Ammon's horn (tissue), 1 donor: ENCODE measurements around the gene GPR108.
A peak's percentile ranks its signal among the peaks of the same experiment; 100 is the strongest.
"Not testable (repeated sequence)": the region's sequence is repeated elsewhere in the genome, so short reads cannot be mapped to it uniquely, and the experiment has no call there.

Experiments
- DNase-seq: peaks from one replicate; pipeline ENCODE4 v3.0.0-alpha.2; 2016; ENCODE audit warnings: low spot score

Gene GPR108

DNA sequence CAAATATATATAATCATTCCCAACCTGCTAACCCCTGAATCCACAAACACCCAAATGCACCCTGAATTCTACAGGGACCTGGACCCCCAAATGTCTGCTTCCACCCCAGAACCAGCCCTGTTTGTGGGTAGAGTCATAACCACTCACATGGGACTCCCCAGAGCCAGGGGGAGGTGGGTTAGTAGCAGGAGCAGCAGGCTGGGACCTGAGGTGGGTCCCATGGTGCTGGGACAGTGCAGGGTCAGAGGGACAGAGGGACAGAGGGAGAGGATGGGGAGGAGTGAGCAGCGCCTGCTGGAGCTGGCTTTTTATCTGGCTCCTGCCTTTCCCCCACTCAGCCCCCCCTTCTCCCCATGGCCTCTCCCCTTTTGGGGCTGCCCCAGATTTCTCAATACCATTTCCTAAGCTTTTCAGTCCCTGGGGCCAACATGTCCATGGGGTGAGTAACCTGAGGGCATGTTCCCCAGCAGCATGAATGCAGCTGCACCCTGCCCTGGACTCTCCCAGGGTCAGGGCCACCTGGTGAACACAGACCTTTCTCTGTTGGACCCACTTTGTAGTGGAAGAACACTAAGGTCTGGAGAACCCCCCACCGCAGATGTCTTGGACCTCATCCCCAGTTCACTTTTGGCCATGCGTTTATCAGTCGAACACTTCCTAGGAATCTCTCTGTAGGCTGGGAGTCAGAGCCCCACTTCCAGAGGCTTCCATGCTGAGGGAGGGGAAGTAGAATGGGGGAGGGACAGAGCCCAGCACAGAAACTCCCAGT is 16.8 kb downstream of the GPR108 start, which contains the start of gene C3:
TSS of gene C3 (minus strand) at position 282 of the 769 bp plus-strand sequence. CDS start at position 221, 61 bp downstream.
- peak; percentile 51 for DNase-seq

DNA sequence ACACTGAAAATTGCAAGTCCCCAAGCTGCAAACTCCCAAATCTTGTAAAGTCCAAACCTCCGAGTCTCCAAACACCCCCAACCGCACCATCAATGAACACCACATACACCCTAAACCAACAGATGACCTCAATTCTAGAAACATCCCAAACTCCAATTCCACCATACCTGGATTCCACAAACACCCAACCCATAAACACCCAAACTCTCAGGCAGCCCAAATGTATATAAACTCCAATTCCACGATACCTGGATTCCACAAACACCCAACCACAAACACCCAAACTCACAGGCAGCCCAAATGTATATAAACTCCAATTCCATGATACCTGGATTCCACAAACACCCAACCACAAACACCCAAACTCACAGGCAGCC is 17.4 kb downstream of the GPR108 start:
- DNase-seq = no peak

DNA sequence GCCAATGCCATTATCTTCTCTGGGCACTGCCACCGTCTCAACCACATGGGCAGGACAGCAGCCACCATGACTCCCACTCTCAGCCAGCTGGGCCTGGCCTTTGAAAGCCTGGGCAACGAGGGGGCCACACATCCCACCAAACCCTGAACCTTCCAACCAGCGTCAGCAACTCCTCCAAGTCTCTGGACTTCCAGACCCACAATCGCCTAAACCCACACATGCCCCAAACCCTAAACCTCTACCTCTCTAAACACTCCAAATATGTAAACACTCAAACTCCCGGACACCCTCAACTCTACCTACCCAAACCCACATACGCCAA is 17.9 kb downstream of the GPR108 start:
- DNase-seq = no peak

DNA sequence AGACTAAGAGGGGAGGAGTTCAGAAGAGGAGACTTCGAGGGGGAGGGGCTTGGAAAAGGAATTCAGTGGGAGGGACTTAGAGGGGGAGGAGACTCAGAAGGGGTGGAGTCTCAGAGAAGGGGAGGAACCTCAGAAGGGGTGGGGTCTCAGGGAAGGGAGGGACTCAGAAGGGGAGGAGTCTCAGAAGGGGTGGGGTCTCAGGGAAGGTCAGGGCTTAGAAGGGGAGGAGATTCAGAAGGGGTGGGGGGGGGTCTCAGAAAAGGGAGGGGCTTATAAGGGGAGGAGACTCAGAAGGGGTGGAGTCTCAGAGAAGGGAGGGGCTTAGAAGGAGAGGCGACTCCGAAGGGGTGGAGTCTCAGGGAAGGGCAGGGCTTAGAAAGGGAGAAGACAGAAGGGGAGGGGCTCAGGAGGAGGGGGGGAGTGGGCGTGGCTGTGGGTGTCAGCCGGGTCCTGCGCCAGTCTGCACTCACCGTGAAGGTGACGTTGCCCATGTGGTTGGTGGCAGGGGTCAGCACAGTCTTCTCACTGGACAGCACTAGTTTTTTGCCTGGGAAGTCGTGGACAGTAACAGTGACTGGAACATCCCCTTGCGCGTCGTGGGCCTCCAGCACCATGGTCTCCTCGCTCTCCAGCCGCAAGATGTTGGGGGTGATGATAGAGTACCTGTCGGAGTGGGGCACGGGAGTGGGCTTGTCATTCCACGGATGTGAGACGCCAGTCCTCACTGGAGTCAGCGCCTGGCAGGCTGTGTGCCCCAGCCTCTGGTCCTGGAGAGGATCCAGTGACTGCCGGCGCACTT is 18.4 kb downstream of the GPR108 start:
- peak; percentile 73 for DNase-seq

DNA sequence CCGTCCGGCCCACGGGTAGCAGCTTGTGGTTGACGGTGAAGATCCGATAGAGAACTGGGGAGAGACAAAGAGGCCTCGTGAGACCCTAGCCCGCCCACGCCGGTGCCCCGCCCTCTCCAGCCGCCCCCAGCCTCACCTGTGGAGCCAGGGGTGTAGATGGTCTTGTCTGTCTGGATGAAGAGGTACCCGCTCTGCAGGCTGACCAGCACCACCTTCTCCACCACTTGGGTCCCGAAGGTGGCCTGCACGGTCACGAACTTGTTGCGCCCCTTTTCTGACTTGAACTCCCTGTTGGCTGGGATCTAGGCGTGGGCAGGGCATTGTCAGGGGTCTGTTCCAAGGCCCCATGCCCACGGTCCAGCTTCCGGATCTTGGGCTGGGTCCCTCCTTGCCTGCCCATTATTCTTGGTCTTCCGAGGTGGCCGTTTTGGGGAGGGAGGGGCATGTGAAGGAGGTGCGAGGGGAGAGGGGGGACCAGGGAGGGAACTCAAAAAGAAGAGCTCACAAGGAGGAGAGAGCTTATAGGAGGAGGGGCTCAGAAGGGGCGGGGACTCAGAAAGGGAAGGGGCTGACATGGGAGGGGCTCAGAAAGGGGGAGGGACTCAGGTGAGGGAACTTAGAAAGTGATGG is 19.2 kb downstream of the GPR108 start:
- no peak for DNase-seq

DNA sequence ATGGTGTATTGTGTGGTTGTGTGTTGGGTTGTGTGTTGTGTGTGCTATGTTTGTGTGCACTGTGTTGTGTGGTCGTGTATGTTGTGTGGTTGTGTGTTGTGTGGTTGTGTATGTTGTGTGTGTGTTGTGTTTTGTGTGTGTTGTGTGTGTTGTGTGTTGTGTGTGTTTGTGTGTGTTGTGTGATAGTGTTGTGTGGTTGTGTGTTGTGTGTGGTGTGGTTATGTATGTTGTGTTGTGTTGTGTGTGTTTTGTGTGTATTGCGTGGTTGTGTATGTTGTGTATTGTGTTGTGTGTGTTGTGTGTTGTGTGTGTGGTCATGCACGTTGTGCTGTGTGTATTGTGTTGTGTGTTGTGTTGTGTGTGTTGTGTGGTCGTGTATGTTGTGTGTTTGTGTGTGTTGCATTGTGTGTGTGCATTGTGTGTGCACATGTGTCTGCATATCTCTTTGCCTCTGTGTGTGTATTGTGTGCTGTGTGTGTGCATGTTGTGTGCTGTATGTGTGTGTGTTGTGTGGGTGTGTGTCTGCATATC is 19.9 kb downstream of the GPR108 start:
- DNase-seq = no peak

DNA sequence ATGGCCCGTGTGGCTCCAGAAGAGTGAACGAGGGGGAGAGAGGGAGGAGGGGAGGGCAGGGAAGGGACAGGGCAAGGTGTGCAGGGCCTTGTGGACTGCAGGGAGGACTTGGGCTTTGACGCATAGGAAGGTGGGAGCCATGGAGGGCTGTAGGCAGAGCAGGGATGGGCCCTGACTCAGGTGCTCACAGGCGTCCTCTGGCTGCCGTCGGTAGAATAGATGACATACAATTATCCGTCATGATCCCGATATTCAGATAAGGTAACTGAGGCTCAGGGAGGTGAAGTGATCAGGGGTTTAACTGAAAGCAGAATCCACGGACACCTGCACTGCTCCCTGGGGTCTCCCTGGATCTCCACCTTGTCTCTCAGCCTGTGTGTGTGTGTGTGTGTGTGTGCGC is 20.3 kb downstream of the GPR108 start:
- DNase-seq = no peak

DNA sequence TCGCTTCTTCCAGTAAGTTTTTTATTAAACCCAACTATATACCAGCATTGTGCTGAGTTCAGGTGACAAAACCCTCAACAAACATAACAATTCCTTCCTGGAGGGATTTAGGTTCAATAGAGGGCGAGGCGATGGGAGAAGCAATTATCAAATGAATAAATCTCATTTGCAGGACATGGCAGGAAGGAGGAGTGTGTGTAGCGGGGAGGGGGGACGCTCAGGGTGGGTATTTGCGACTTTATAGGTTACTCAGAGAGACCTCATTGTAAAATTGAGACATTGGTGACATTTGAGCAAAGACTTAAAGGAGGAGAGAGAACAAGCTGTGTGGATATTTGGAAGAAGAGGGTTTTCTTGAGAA is 20.8 kb downstream of the GPR108 start:
- no peak for DNase-seq

DNA sequence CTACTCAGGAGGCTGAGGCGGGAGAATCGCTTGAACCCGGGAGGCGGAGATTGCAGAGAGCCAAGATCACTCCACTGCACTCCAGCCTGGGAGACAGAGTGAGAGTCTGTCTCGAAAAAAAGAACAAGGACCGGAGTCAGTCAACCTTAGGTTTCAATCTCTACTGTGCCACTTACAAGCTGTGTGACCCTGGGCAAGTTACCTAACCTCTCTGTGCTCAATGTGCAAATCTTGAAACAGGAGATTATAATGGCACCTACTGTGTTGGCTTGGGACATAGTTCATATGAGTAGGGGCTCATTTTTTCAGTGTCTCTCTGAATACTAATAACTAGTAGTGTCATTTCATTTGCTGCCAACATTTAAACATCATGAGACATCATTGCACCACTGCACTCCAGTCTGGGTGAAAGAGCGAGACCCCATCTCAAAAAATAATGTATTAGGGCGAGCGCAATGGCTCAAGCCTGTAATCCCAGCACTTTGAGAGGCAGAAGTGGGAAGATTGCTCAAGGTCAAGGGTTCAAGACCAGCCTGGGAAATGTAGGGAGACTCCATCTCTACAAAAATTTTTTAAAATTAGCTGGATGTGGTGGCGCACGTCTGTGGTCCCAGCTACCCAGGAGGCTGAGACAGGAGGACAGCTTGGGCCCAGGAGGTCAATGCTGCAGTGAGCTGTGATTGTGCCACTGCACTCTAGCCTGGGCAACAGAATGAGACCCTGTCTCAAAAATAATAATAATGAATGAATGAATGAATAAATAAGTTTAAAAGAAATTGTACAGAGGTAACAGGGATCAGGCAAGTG is 22.4 kb downstream of the GPR108 start:
- no peak for DNase-seq

DNA sequence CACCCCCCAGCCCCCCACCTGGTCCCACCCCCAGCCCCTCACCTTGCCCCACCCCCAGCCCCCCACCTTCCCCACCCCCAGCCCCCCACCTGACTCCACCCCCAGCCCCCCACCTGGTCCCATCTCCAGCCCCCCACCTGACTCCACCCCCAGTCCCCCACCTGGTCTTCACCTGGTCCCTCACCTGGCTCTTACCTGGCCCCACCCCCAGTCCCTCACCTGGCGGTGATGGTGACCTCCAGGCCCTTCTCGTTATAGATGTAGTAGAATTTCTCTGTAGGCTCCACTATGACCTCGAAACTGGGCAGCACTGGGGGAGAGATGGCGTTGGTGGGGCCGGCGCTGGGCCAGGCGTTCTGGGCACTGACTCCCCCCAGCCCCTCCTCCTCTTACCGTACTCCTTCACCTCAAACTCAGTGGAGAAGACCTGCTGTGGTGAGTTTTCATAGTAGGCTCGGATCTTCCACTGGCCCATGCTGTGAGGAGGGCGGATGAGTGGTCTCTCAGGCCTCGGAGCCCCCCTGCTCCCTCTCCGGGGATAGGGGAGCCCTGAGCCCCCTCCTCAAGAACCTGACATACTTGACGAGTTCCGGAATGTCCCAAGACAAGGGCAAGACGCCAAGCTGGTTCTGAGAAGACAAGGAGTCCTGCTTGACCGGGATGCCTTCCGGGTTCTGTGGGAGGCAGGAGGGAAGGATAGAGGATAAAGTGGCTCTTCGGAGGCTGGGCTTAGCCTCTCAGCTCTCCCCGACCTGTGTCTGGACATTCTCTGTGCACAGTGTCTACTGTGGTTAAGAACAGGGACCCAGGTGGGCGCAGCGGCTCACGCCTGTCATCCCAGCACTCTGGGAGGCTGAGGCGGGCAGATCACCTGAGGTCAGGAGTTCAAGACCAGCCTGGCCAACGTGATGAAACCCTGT is 23.3 kb downstream of the GPR108 start:
- no peak for DNase-seq

DNA sequence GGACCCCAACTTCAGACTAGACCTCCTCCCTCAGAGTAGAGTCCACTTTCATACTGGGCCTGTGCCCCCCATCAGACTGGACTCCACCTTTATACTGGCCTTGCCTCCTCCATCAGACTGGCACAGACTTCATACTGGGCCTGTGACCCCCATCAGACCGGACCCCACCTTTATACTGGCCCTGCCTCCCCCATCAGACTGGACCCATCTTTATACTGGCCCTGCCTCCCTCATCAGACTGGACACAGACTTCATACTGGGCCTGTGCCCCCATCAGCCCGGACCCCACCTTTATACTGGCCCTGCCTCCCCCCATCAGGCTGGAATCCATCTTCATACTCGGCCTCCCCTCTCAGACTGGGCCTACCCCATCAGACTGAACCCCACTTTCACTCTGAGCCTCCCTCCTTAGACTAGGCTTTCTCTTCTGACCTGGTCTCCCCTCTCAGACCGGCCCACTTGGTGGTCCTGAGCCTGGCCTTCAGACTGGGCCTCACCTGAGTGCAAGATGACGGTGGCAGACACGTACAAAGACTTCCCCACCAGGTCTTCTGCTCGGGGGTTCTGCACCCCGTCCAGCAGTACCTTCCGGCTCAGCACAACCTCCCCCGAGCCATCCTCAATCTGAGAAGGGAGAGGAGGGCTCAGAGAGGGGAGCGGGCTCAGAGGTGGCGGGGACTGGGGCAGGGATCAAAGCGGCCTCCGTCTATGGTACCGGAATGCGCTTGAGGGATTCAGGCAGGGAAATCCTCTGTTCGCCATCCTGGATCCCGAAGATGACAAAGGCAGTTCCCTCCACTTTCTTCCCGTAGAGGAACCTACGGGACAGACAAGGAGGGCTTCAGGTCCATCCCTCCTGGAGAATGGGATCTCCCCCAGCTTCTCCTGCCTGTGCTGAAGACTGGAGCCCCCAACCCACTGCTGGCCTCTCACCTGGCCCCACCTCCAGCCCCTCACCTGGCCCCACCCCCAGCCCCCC is 24.4 kb downstream of the GPR108 start:
- no peak for DNase-seq

DNA sequence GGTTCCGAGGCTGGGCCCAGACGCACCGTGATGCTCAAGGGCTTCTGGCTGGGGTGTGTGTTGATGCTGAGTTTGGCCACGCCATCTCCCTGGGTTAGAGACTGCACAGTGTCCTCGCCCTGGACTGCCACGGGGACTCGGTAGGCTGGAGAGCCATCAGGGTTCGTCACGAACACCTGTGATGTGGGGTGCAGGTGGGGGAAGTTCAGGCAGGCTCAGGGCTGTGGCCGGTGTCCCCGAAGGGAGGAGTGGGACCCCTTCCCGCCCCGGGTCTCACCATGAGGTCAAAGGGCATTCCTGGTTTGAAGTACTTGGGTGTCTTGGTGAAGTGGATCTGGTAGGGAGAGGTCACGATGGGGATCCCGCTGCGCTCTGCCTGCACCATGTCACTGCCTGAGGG is 25.1 kb downstream of the GPR108 start:
- no peak for DNase-seq

DNA sequence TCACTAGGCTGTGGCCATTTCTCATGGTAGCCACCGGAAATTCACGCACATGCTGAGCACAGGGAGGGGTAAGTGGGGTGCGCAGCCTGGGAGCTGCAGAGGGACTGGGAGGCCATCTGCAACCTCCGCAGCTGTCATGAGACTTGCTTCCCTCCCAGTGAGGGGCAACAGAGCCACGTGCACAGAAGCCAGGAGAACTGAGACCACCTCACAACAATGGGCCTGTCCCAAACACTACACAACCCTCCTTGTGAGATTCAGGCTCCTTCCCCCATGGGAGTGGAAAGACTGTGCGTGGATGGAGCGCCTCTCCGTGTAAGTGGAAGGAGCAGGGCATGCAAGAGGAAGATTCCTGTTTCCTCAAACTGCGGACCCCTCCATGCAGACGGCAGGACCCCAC is 25.8 kb downstream of the GPR108 start:
- DNase-seq = no peak

DNA sequence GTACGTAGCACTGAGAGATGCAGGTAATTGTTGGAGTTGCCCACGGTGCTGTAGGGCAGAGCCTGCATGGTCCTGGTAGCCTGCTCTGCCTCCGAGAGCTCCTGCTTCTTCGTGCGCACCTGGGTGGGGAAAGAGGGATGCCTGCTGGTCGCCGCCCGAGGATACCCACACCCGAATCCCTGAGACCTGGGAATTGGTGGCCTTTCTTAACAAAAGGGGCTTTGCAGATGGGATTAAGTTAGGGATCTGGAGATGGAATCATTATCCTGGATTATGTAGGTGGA is 26.4 kb downstream of the GPR108 start:
- DNase-seq = no peak

DNA sequence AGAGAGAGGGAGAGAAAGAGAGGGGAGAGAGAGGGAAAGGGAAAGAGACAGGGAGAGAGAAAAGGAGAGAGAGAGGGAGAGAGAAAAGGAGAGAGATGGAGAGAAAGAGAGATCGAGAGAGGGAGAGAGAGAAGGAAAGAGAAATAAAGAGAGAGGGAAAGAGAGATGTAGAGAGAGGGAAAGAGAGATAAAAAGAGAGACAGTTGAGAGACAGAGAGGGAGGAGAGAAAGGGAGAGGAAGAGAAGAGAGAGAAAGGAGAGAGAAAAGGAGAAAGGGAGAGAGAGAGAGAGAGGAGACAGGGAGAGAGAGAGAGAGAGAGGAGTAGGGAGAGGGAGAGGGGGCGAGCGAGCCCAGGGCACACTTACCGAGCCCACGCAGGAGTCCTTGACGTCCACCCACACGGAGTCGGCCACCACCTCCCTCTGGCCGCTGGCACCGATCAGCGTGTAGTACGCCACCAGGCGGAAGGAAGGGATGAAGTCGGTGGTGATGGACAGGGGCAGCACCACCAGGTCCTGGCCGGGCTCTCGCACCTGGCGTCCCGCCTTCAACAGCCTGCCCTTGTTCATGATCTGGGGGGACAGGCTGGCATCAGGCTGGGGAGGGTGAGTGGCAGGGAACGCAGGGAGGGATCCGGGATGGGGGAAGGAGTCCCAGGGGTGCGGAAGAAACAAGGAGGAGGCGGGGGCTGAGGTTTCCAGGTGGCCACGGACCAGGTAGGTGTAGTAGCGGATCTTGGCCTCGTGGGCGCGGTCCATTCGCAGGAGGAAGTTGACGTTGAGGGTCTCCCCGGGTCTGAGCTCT is 26.9 kb downstream of the GPR108 start:
- DNase-seq = no peak

DNA sequence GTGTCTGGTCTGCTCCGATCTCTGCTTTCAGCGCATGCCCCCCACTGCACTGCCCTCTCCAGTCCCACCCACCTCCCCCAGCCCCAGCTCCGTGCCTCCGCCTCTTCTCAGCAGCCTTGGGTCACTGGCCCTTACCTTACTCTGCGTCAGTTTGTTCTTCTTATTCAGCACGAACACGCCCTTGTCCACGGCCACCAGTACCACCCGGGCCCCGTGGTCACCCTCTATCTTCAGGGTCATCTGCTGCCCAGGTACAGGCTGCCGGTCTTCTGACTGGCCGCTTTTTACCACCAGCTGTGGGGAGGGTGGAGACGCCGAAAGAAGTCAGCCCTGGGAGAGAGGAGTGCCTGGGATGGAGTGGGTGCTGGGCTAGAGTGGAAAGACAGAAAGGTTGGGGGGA is 27.8 kb downstream of the GPR108 start:
- no peak for DNase-seq

DNA sequence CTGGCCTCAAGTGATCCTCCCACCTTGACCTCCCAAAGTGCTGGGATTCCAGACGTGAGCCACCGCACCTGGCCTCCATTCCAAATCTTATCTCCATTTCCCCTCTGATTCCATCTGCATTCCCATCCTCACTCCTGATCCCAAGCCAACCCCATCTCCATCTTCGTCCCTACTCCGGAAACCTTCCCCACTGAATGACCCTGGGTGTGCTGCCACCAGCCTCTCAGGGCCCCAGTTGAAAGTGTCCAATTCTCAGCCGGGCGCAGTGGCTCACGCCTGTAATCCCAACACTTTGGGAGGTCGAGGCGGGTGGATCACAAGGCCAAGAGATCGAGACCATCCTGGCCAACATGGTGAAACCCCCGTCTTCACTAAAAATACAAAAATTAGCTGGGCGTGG is 28.5 kb downstream of the GPR108 start:
- not testable (repeated sequence) for DNase-seq

DNA sequence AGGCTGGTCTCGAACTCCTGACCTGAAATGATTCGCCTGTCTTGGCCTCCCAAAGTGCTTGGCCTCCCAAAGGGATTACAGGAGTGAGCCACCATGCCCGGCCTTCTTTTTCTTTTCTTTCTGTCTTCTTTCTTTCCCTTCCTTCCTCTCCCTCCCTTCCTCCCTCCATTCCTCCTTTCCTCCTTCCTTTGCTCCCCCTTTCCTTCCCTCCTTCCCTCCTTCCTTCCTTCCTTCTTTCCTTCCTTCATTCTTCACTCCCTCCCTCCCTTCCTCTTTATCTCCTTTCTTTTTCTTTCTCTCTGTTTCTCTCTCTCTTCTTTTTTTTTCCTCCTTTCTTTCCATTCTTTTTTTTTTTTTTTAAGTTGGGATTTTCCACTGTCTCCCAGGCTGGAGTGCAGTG is 29.0 kb downstream of the GPR108 start:
- no peak for DNase-seq

DNA sequence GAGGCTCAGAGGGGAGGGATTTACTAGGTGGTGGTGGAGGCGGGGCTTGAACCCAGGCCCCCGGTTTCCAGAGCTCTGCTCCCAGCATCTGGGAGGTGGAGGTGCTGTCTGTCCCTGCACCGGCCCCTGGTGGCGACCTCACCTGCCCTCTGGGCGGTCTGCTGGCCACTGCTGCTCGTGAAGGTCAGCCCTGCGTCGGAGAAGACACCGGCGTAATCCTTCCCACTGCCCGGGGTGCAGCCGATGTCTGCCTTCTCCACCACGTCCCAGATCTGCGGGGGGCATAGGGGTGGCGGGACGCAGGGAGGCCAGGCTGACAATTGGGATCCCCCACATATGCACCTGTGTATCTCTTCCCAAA is 29.7 kb downstream of the GPR108 start:
- no peak for DNase-seq
